ENCODE data around the gene CRTC3.
"Not testable (repeated sequence)": the region's sequence is repeated elsewhere in the genome, so short reads cannot be mapped to it uniquely, and the experiment has no call there.

The CRTC3 gene

GRCh38 chr15:90681056-90681455, 151.3 kb downstream of the CRTC3 start:
- no peak for DNase-seq

GRCh38 chr15:90681480-90681879, 151.8 kb downstream of the CRTC3 start:
- no peak for DNase-seq

GRCh38 chr15:90683371-90683770, 153.6 kb downstream of the CRTC3 start:
- DNase-seq = no peak

GRCh38 chr15:90683876-90684275, 154.2 kb downstream of the CRTC3 start:
- DNase-seq = no peak

GRCh38 chr15:90684281-90684680, 154.6 kb downstream of the CRTC3 start:
- no peak for DNase-seq

GRCh38 chr15:90685591-90686434, 156.1 kb downstream of the CRTC3 start:
- DNase-seq = no peak

GRCh38 chr15:90686435-90687218, 156.9 kb downstream of the CRTC3 start:
- DNase-seq = peak; percentile 32

GRCh38 chr15:90689326-90689961, 159.7 kb downstream of the CRTC3 start:
- not testable (repeated sequence) for DNase-seq

- DNase-seq = no peak
These were observed 160.9 kb downstream of the CRTC3 start for GRCh38 chr15:90690585-90690984.

- no peak for DNase-seq
These were observed 161.6 kb downstream of the CRTC3 start for GRCh38 chr15:90691369-90691768.

- no peak for DNase-seq
These were observed 162.5 kb downstream of the CRTC3 start for GRCh38 chr15:90691982-90692773.
